VCaP (cell line): ENCODE measurements around the gene BPIFB3.

Experiments used
- H3K27ac ChIP-seq: fragments of 450-650 bp; 2 replicates; pipeline ENCODE4 v1.5.1; 2017
- CTCF ChIP-seq: fragments of 450-650 bp; conservative IDR thresholded peaks from 2 replicates; pipeline ENCODE4 v1.5.1; 2017; ENCODE audit warnings: mild to moderate bottlenecking, moderate library complexity

BPIFB3 gene

GRCh38 chr20:33051333-33051732, 2.4 kb upstream of the BPIFB3 start:
- H3K27ac ChIP-seq = no peak overlapping the region
- no peak for TF ChIP-seq CTCF

GRCh38 chr20:33054381-33054780, 678 bp downstream of the BPIFB3 start:
- no peak for TF ChIP-seq CTCF
- no peak overlapping the region for H3K27ac ChIP-seq

- no peak for TF ChIP-seq CTCF
- H3K27ac ChIP-seq = no peak overlapping the region
Observed at GRCh38 chr20:33054791-33055190, 1.1 kb downstream of the BPIFB3 start.

GRCh38 chr20:33059136-33059535, 5.4 kb downstream of the BPIFB3 start:
- H3K27ac ChIP-seq = no peak overlapping the region

GRCh38 chr20:33059741-33060390, 6.2 kb downstream of the BPIFB3 start:
- H3K27ac ChIP-seq = no peak overlapping the region
- no peak for TF ChIP-seq CTCF

More at GRCh38 chr20:33059136-33059535, 5.4 kb downstream of the BPIFB3 start:
- TF ChIP-seq CTCF = no peak

GRCh38 chr20:33061658-33062028, 7.9 kb downstream of the BPIFB3 start:
- H3K27ac ChIP-seq = no peak overlapping the region
- no peak for TF ChIP-seq CTCF

- no peak for TF ChIP-seq CTCF
- H3K27ac ChIP-seq = no peak overlapping the region
Observed at GRCh38 chr20:33062105-33062824, 8.6 kb downstream of the BPIFB3 start.
